Measurements from ENCODE around the gene ATP2B2.

GRCh38 chr3:10365791-10366190, 139.6 kb downstream of the ATP2B2 start:
- TF ChIP-seq CTCF (IDR thresholded peaks at IDR 0.05) (no peak), POLR2A (IDR thresholded peaks at IDR 0.05) (no peak)
